Nephron (organoid): Measurements from ENCODE around the gene CTXN1.

Experiments
- H3K27ac Mint-ChIP-seq, 3 experiments: 2 replicates each; pipeline ENCODE4 v1.8.0; 2020; ENCODE audit warnings: mixed read lengths in 3 of 3, mild to moderate bottlenecking in 2 of 3, moderate library complexity in 1 of 3
- H3K27me3 Mint-ChIP-seq: 2 replicates; pipeline ENCODE4 v1.8.0; 2021; ENCODE audit warnings: low read depth, mild to moderate bottlenecking, moderate library complexity, mixed read lengths
- H3K36me3 Mint-ChIP-seq: 2 replicates; pipeline ENCODE4 v1.8.0; 2020; ENCODE audit warnings: low read depth, mixed read lengths
- H3K4me1 Mint-ChIP-seq: 2 replicates; pipeline ENCODE4 v1.8.0; 2020; ENCODE audit warnings: mixed read lengths
- H3K4me3 Mint-ChIP-seq, 3 experiments: 2 replicates each; pipeline ENCODE4 v1.8.0; 2020; ENCODE audit warnings: mild to moderate bottlenecking in 3 of 3, mixed read lengths in 3 of 3, moderate library complexity in 2 of 3
- H3K9me3 Mint-ChIP-seq: 2 replicates; pipeline ENCODE4 v1.8.0; 2020; ENCODE audit warnings: mixed read lengths
- CTCF ChIP-seq, 3 experiments: fragments of 200-600 bp; sonication (generic); IDR thresholded peaks; one replicate each; pipeline ENCODE4 v1.5.0; 2021; ENCODE audit warnings: antibody characterized with exemption in 3 of 3; ENCODE audit not compliant: unreplicated experiment in 3 of 3

The CTXN1 gene

GRCh38 chr19:7942981-7943443, 17.1 kb upstream of the CTXN1 start:
- peaks cover 17% of the 10 kb centered on the region for H3K36me3 Mint-ChIP-seq
- H3K4me1 Mint-ChIP-seq = peaks cover 7% of the 10 kb centered on the region
- peak overlapping the region; percentile 87 to 90 (median 88) for H3K4me3 Mint-ChIP-seq
- no peak for TF ChIP-seq CTCF (IDR thresholded peaks at IDR 0.05; ENCODE audit: unreplicated experiment in 3 of 3)
- no peaks in the 10 kb centered on the region for H3K9me3 Mint-ChIP-seq
- H3K27ac Mint-ChIP-seq = peak overlapping the region; percentile 50 to 83 (median 75)
- H3K27me3 Mint-ChIP-seq = no peaks in the 10 kb centered on the region

- Mint-ChIP-seq H3K27ac (no peak overlapping the region), H3K36me3 (peaks cover 23% of the 10 kb centered on the region), H3K27me3 (no peaks in the 10 kb centered on the region), H3K9me3 (no peaks in the 10 kb centered on the region), H3K4me3 (peak overlapping the region; percentile 87 to 90 (median 88)), H3K4me1 (peaks cover 7% of the 10 kb centered on the region)
- no peak for TF ChIP-seq CTCF (IDR thresholded peaks at IDR 0.05; ENCODE audit: unreplicated experiment in 3 of 3)
These were observed 16.1 kb upstream of the CTXN1 start for GRCh38 chr19:7941895-7942596.

GRCh38 chr19:7940841-7941240, 14.9 kb upstream of the CTXN1 start:
- Mint-ChIP-seq H3K27ac (no peak overlapping the region), H3K36me3 (peaks cover 29% of the 10 kb centered on the region), H3K27me3 (no peaks in the 10 kb centered on the region), H3K4me3 (peak overlapping the region; percentile 68 to 82 (median 73)), H3K4me1 (peaks cover 7% of the 10 kb centered on the region), H3K9me3 (no peaks in the 10 kb centered on the region)
- TF ChIP-seq CTCF (IDR thresholded peaks at IDR 0.05; ENCODE audit: unreplicated experiment in 3 of 3) = no peak

GRCh38 chr19:7934766-7935165, 8.8 kb upstream of the CTXN1 start:
- Mint-ChIP-seq H3K27me3 (no peaks in the 10 kb centered on the region), H3K4me3 (no peak overlapping the region), H3K9me3 (no peaks in the 10 kb centered on the region), H3K36me3 (peaks cover 22% of the 10 kb centered on the region), H3K4me1 (no peaks in the 10 kb centered on the region), H3K27ac (no peak overlapping the region)
- TF ChIP-seq CTCF (IDR thresholded peaks at IDR 0.05; ENCODE audit: unreplicated experiment in 3 of 3) = no peak

- no peak for TF ChIP-seq CTCF (IDR thresholded peaks at IDR 0.05; ENCODE audit: unreplicated experiment in 3 of 3)
- H3K27ac Mint-ChIP-seq = no peak overlapping the region
These were observed 8.1 kb upstream of the CTXN1 start for GRCh38 chr19:7933828-7934725.

More at GRCh38 chr19:7933828-7934725, 8.1 kb upstream of the CTXN1 start:
- Mint-ChIP-seq H3K9me3 (no peaks in the 10 kb centered on the region), H3K4me3 (no peak overlapping the region), H3K4me1 (peaks cover 1% of the 10 kb centered on the region), H3K27me3 (no peaks in the 10 kb centered on the region), H3K36me3 (peaks cover 21% of the 10 kb centered on the region)
